HEK293 (cell line): ENCODE results near the gene D2HGDH.

ENCODE experiments used
- CTCF ChIA-PET: fragments of 350-600 bp; formaldehyde crosslinking; extraction: SDS; loops from one replicate; lab custom pipeline; 2021; ENCODE audit warnings: antibody characterized with exemption; lab: Yijun Ruan, JAX
- POLR2A ChIA-PET: fragments of 300-600 bp; formaldehyde crosslinking; extraction: SDS; loops from one replicate; lab custom pipeline; 2020; ENCODE audit warnings: antibody characterized with exemption, inconsistent platforms; lab: Yijun Ruan, JAX
- H3K27ac ChIP-seq: fragments of 200-500 bp; sonication (Bioruptor generic); 2 replicates; pipeline ENCODE4 v1.5.1; 2014; ENCODE audit warnings: low read depth, low read length, control low read depth, inconsistent platforms; ENCODE audit errors: extremely low read depth
- H3K36me3 ChIP-seq, 2 experiments: fragments of 200-500 bp in 1 of 2; sonication (Bioruptor generic) in 1 of 2; 1 replicate in 1 of 2; 2 replicates in 1 of 2; pipeline ENCODE4 v1.5.1; 2014 to 2017; ENCODE audit warnings: inconsistent platforms in 2 of 2, low read length in 2 of 2; ENCODE audit not compliant: control insufficient read depth in 2 of 2, insufficient read depth in 1 of 2
- H3K4me1 ChIP-seq: fragments of 200-500 bp; sonication (Bioruptor generic); 2 replicates; pipeline ENCODE4 v1.5.1; 2014; ENCODE audit warnings: mild to moderate bottlenecking, low read length, inconsistent platforms; ENCODE audit not compliant: control insufficient read depth, insufficient read depth
- H3K4me3 ChIP-seq: 2 replicates; pipeline ENCODE4 v1.5.1; 2011; ENCODE audit warnings: low read depth, mild to moderate bottlenecking, control low read depth, low read length, moderate library complexity
- H3K9me3 ChIP-seq: fragments of 200-500 bp; sonication (Bioruptor generic); 2 replicates; pipeline ENCODE4 v1.5.1; 2014; ENCODE audit warnings: low read depth, low read length, inconsistent platforms; ENCODE audit not compliant: control insufficient read depth, insufficient read depth
- GLIS2 ChIP-seq: fragments of 450-650 bp; formaldehyde crosslinking; IDR thresholded peaks from 2 replicates; pipeline ENCODE4 v1.5.1; 2016; ENCODE audit warnings: missing biosample characterization, missing genetic modification characterization
- KLF1 ChIP-seq: fragments of 450-650 bp; formaldehyde crosslinking; IDR thresholded peaks from 2 replicates; pipeline ENCODE4 v1.5.1; 2016; ENCODE audit warnings: missing biosample characterization, missing genetic modification characterization
- KLF7 ChIP-seq: fragments of 450-650 bp; formaldehyde crosslinking; IDR thresholded peaks from 2 replicates; pipeline ENCODE4 v1.5.1; 2016; ENCODE audit warnings: missing biosample characterization, missing genetic modification characterization, borderline replicate concordance
- MEIS1 ChIP-seq: sonication (generic); formaldehyde crosslinking; IDR thresholded peaks from 2 replicates; pipeline ENCODE4 v1.8.1; 2022; ENCODE audit warnings: missing genetic modification reagents, mild to moderate bottlenecking, borderline replicate concordance
- TSHZ1 ChIP-seq: fragments of 450-650 bp; formaldehyde crosslinking; IDR thresholded peaks from 2 replicates; pipeline ENCODE4 v1.5.1; 2016; ENCODE audit warnings: missing biosample characterization, missing genetic modification characterization, borderline replicate concordance
- ZNF132 ChIP-seq: fragments of 450-650 bp; formaldehyde crosslinking; IDR thresholded peaks from 2 replicates; pipeline ENCODE4 v1.5.1; 2017; ENCODE audit warnings: missing biosample characterization, missing genetic modification characterization, borderline replicate concordance
- ZNF221 ChIP-seq: fragments of 450-650 bp; formaldehyde crosslinking; IDR thresholded peaks from 2 replicates; pipeline ENCODE4 v1.5.1; 2017; ENCODE audit warnings: missing biosample characterization, missing genetic modification characterization, borderline replicate concordance
- ZNF223 ChIP-seq: fragments of 450-650 bp; formaldehyde crosslinking; IDR thresholded peaks from 2 replicates; pipeline ENCODE4 v1.5.1; 2016; ENCODE audit warnings: missing biosample characterization, missing genetic modification characterization
- ZNF280D ChIP-seq: fragments of 450-650 bp; formaldehyde crosslinking; IDR thresholded peaks from 2 replicates; pipeline ENCODE4 v1.5.1; 2016; ENCODE audit warnings: missing biosample characterization, missing genetic modification characterization
- ZNF292 ChIP-seq: fragments of 450-650 bp; formaldehyde crosslinking; IDR thresholded peaks from 2 replicates; pipeline ENCODE4 v1.5.1; 2016; ENCODE audit warnings: low read depth, missing biosample characterization, missing genetic modification characterization, borderline replicate concordance
- ZNF391 ChIP-seq: fragments of 450-650 bp; formaldehyde crosslinking; IDR thresholded peaks from 2 replicates; pipeline ENCODE4 v1.5.1; 2016; ENCODE audit warnings: low read depth, missing biosample characterization, missing genetic modification characterization, borderline replicate concordance
- ZNF501 ChIP-seq: fragments of 450-650 bp; formaldehyde crosslinking; IDR thresholded peaks from 2 replicates; pipeline ENCODE4 v1.5.1; 2016; ENCODE audit warnings: missing biosample characterization, missing genetic modification characterization
- ZNF571 ChIP-seq: fragments of 450-650 bp; formaldehyde crosslinking; IDR thresholded peaks from 2 replicates; pipeline ENCODE4 v1.5.0; 2017; ENCODE audit warnings: missing biosample characterization, missing genetic modification characterization
- ZNF785 ChIP-seq: fragments of 450-650 bp; formaldehyde crosslinking; IDR thresholded peaks from 2 replicates; pipeline ENCODE4 v1.5.1; 2016; ENCODE audit warnings: missing biosample characterization, missing genetic modification characterization
- TF ChIP-seq, protein P1 (sequence below): sonication (generic); formaldehyde crosslinking; IDR thresholded peaks from 2 replicates; pipeline ENCODE4 v1.8.1; 2022; ENCODE audit warnings: mild to moderate bottlenecking, moderate library complexity, missing genetic modification reagents

The D2HGDH gene

DNA sequence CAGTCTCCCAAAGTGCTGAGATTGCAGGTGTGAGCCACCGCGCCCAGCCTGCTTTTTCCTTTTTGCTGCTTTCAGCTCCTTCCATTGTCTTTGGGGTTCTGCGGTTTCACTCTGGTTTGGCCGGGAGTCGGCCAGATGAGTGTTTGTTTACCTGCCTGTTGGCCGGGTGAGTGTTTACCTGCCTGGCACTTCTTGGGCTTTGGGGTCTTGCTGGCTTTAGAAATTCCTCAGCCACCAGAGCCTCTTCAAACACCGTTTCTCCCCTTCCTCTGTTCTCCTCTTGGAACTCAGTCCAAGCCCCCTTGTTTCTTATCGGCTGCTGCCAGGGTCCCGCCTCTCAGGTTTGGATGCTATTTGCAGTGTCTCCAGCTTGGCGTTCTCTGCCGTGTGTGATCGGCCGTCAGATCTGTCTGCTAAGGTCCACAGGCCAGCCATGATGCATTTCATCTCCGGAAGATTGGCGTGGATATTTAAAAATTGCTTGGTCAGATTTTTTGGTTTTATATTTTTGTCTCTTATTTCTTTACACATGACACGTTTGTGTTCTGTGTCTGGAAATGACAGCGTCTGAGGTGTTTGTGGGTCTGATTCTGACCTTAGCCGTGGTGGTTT, 28.0 kb downstream of the D2HGDH start:
- peaks cover 0 to 15% of the 10 kb centered on the region in 2 experiments; a peak in 2 of 3 replicates for H3K36me3 ChIP-seq
- no peak overlapping the region for H3K4me3 ChIP-seq
- no peak for TF ChIP-seq ZNF391 (tag by site-specific recombination)
- TF ChIP-seq, protein P1, sequence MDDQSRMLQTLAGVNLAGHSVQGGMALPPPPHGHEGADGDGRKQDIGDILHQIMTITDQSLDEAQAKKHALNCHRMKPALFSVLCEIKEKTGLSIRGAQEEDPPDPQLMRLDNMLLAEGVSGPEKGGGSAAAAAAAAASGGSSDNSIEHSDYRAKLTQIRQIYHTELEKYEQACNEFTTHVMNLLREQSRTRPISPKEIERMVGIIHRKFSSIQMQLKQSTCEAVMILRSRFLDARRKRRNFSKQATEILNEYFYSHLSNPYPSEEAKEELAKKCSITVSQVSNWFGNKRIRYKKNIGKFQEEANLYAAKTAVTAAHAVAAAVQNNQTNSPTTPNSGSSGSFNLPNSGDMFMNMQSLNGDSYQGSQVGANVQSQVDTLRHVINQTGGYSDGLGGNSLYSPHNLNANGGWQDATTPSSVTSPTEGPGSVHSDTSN (CRISPR knock-in tag), result no peak
- no peak for TF ChIP-seq ZNF132 (tag by site-specific recombination)
- TF ChIP-seq ZNF785, result no peak
- no peak for TF ChIP-seq ZNF501 (tag by site-specific recombination)
- TF ChIP-seq MEIS1 (CRISPR knock-in tag), result no peak
- no peak for TF ChIP-seq ZNF221 (tag by site-specific recombination)
- no peak for TF ChIP-seq GLIS2 (tag by site-specific recombination)
- TF ChIP-seq TSHZ1 (tag by site-specific recombination), result no peak
- TF ChIP-seq ZNF223 (tag by site-specific recombination), result no peak
- no peak for TF ChIP-seq ZNF292 (tag by site-specific recombination)
- TF ChIP-seq KLF7 (tag by site-specific recombination), result no peak
- no peak for TF ChIP-seq ZNF280D (tag by site-specific recombination)
- H3K9me3 ChIP-seq, result no peaks in the 10 kb centered on the region
- no peak overlapping the region for H3K27ac ChIP-seq
- H3K4me1 ChIP-seq, result peaks cover 2% of the 10 kb centered on the region; the same call in 1 of the 2 replicates
- CTCF ChIA-PET, result no interaction called here
- POLR2A ChIA-PET, result interaction anchor here (1.4 kb wide), 1 partner anchor 13 kb away, joined by 3 read pairs; no protein-coding TSS in a partner anchor

GRCh38 chr2:241762933-241763369, 28.5 kb downstream of the D2HGDH start:
- no peak overlapping the region for H3K4me3 ChIP-seq
- CTCF ChIA-PET, result no interaction called here

More at GRCh38 chr2:241762933-241763369, 28.5 kb downstream of the D2HGDH start:
- no peaks in the 10 kb centered on the region for H3K9me3 ChIP-seq
- no peak overlapping the region for H3K27ac ChIP-seq
- TF ChIP-seq KLF1 (peak; percentile 67), ZNF571 (tag by site-specific recombination) (no peak)
- H3K36me3 ChIP-seq, result peaks cover 0 to 14% of the 10 kb centered on the region in 2 experiments; a peak in 2 of 3 replicates
- peaks cover 2% of the 10 kb centered on the region; the same call in 1 of the 2 replicates for H3K4me1 ChIP-seq
- POLR2A ChIA-PET, result no interaction called here
